AG10803 (cell line): Measurements from ENCODE around the gene DLX4.
A peak's percentile ranks its signal among the peaks of the same experiment; 100 is the strongest.

ENCODE experiments used
- DNase-seq: peaks from one replicate; pipeline ENCODE4 v3.0.0; 2010; ENCODE audit warnings: low read depth
- H3K4me3 ChIP-seq: 2 replicates; pipeline ENCODE4 v1.5.1; 2011; ENCODE audit warnings: mild to moderate bottlenecking, low read length, control low read depth
- TF ChIP-seq, protein P1 (sequence below): conservative IDR thresholded peaks from 2 replicates; pipeline ENCODE4 v1.5.1; 2011; ENCODE audit warnings: mild to moderate bottlenecking, low read length, control low read depth, inconsistent platforms

DLX4 gene

DNA sequence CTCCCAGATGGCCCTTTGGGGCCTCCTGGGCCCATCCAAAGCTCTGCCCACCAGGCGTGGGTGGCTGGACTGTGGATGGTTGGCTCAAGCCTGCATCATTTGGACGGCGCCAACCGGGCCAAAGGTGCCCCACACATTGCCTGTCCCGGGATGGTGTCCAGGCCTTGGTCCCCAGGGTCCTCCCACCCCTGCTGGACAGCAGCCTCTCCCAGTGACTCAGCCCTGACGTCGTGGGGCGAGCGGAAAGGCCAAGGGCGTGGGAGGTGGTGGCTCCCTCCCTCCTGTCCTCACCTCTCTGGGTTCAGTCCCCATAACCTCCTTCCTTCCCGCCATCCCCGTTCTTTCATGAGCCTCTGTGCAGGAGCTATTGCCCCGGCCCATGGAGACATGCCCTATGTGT, 42.1 kb upstream of the DLX4 start:
- TF ChIP-seq, protein P1, sequence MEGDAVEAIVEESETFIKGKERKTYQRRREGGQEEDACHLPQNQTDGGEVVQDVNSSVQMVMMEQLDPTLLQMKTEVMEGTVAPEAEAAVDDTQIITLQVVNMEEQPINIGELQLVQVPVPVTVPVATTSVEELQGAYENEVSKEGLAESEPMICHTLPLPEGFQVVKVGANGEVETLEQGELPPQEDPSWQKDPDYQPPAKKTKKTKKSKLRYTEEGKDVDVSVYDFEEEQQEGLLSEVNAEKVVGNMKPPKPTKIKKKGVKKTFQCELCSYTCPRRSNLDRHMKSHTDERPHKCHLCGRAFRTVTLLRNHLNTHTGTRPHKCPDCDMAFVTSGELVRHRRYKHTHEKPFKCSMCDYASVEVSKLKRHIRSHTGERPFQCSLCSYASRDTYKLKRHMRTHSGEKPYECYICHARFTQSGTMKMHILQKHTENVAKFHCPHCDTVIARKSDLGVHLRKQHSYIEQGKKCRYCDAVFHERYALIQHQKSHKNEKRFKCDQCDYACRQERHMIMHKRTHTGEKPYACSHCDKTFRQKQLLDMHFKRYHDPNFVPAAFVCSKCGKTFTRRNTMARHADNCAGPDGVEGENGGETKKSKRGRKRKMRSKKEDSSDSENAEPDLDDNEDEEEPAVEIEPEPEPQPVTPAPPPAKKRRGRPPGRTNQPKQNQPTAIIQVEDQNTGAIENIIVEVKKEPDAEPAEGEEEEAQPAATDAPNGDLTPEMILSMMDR: no peak
- no peak overlapping the region for H3K4me3 ChIP-seq
- DNase-seq: peak; percentile 33

DNA sequence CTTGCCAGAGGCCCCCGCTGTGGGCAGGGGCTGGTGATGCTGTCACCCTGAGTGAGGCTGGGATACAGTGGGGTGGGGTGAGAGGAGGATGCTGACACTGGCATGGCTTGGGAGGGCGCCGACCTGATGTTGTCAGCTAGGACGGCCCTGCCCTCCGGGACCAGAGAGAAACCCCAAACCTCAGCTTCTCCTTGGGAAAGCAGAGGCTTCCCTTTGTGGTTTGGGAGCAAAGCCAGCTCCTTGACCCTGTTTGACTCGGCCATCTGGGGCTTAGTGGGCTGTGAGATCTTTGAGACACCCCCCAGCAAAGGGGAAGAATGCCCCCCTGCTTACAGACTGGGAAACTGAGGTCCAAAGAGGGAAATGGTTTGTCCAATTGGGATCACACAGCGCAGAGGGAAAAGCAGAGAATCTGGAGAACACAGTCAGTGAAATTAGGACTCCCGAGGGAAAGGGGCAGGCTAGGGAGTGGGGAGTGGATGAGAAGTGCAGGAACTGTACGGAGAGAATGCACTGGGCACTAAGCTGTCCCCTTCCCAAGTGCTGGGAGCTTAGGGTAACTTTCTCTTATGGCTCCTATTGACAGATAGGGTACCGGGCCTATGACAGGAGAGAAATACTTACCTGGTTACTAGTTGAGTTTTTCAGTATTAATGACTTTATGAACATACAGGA, 40.7 kb upstream of the DLX4 start:
- peak; percentile 15 for DNase-seq
- TF ChIP-seq, protein P1: no peak
- no peak overlapping the region for H3K4me3 ChIP-seq

DNA sequence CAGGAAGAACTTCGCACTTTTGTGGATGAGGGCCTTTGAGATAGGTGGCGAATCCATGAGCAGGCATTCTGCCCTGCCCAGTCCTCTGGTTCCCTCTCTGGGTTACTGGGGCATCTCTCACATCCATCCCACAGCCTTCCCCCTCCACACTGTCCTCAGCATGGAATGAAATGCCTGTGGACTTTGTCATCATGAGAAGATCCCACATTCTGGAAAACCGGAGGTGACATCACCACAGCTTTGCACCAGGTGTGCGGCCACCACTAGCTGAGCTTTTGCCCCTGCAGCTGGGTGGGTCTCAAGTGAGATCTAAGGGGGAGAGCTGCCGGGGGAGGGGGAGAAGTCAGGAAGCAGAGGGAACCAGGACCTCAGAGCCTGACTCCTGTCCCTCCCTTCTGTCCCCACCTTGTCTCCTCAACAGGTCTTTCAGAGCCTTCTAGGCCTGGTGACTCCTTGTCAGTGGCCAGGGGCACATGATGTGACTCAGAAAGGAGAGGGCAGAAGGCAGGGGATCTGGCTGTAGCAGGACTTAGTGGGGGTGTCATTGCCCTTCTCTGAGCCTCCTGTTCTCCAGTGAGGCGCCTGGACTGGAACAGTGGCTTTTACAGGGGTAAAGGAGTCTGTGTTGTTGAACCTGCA, 40.0 kb upstream of the DLX4 start:
- H3K4me3 ChIP-seq: no peak overlapping the region
- TF ChIP-seq, protein P1: no peak
- peak; percentile 25 for DNase-seq

DNA sequence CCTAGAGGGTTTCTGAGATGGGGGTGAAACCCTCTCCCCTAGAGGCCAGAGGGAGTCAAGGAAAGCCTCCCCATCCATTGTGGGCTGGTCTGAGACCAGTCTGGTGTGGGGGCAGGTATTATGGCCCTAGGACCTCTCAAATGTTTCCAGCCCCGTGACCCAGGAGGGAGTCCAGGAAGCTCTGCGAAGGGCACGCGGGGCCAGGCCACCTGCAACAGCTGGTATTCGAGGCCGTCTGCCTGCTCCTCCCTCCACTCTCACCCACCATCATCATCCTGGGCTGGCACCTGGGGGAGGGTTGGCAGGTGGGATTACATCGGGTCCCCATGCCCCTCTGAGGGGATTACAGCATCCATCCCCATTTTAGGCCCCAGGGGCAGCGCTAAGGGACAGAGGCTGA, 38.1 kb upstream of the DLX4 start:
- no peak for DNase-seq
- TF ChIP-seq, protein P1: no peak
- H3K4me3 ChIP-seq: no peak overlapping the region

DNA sequence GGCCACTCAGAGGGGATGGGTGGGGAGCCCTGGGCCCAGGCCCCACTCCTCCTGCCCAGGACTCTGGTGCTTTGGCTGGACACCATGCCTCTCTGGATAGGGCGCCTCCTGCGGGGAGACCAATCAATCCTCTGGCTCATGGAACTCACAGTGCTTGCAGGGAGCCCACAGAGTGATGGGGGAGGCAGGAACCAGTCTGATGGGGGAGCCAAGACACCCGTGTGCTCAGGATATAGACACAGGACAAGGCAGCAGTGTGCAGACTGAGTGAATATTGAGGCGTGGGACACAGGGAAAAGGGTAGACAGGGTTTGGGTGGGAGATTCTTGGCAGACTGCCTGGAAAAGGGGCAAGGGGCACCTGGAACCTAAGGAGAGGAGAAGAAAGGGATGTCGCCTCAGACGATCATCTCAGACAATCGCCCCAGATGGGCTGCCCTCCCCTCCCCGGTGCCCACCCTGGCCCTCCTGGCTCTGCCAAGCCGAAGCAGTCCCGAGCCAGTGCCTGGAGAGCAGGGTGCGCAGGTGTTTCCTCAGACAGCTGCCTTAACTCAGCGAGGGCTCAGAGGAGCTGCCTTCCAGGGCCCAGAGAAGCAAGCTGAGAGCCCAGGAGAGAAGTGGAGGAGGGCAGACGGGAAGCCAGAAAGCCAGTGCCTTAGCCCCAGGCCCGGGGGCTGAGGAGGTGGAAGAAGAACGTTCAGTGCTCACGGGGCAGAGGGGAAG, 37.4 kb upstream of the DLX4 start:
- no peak for DNase-seq
- TF ChIP-seq, protein P1: no peak

DNA sequence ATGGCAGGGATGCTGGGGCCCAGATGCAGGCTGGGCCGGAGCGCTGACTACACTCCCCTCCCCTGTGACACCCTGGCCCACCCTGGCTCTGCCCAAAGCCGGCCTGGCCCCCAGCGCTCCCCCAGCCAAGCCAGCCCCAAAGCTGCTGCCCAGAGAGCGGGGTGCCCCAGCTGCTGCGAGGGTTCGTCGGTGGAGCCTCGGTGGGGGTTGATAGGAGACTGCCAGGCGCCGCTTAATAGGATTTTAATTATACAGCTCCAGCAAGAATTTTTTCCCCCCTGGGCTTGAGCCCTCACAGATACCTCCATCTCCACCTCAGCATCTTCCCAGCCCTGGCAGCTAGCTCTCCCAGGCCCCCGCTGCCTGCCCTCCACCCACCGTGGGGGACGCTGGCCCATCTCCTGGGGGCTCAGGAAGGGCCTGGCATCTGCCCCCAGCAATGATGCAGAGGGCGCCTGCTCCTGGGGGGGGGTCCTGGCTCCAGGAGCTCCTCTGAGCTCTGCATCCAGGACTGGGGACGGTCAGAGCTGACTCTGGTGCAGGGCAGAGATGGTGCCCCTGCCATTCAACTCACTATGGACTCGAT, 36.8 kb upstream of the DLX4 start:
- DNase-seq: no peak
- H3K4me3 ChIP-seq: no peak overlapping the region
- TF ChIP-seq, protein P1: no peak

More for the DNA sequence above, 37.4 kb upstream of the DLX4 start:
- no peak overlapping the region for H3K4me3 ChIP-seq
